Testis (tissue), 3 donors: ENCODE measurements around the gene FRMD5. TPM values are rescaled to one million over a fixed set of nuclear protein-coding genes. Genes with fewer than 3 reads are reported as not detected.

ENCODE experiments used
- DNase-seq: peaks from one replicate; pipeline ENCODE4 v3.0.0-alpha.2; 2019
- H3K27ac ChIP-seq, 2 donors: fragments of 200-600 bp; sonication (generic); one replicate each; pipeline ENCODE4 v1.5.1; 2019
- H3K27me3 ChIP-seq: fragments of 200-600 bp; sonication (generic); one replicate; pipeline ENCODE4 v1.5.1; 2019
- H3K36me3 ChIP-seq: fragments of 200-600 bp; sonication (generic); one replicate; pipeline ENCODE4 v1.5.1; 2017; ENCODE audit warnings: low read depth; ENCODE audit errors: missing control alignments
- H3K4me1 ChIP-seq: fragments of 200-600 bp; sonication (generic); one replicate; pipeline ENCODE4 v1.5.1; 2019
- H3K4me3 ChIP-seq, 2 donors: fragments of 200-600 bp; sonication (generic); one replicate each; pipeline ENCODE4 v1.5.1; 2017 to 2019
- H3K9me3 ChIP-seq: fragments of 200-600 bp; sonication (generic); one replicate; pipeline ENCODE4 v1.5.1; 2017
- POLR2A ChIP-seq: fragments of 450-650 bp; IDR thresholded peaks from one replicate; pipeline ENCODE4 v1.6.1; 2017; ENCODE audit warnings: antibody characterized with exemption, mild to moderate bottlenecking, moderate library complexity
- WGBS, 2 donors: methylation state at CpG; one replicate each; pipeline ENCODE4 v1.1.5; 2018; 5-methylcytosine and 5-hydroxymethylcytosine counted together
- intact Hi-C: fragments of 100-400 bp; cut with DNase I; formaldehyde crosslinking; loops from one replicate; pipeline ENCODE4 v1.15.1; 2023; ENCODE audit warnings: low total_unique reads
- polyA plus RNA-seq: library from polyadenylated mRNA; stranded (reverse); fragments of 350-450 nt; fragmentation: Illumina TruSeq; extraction: RNeasy Lipid Tissue Mini Kit (QIAGEN cat#74804); gene quantifications from one replicate; pipeline ENCODE4 v1.2.3, GENCODE V29; 2014; ENCODE audit warnings: low read depth, low replicate concordance; ENCODE audit not compliant: insufficient read depth
- total RNA-seq, 2 donors: library from RNA; depleted of rRNA; stranded (reverse); fragments of >200 nt; gene quantifications; one replicate each; pipeline ENCODE4 v1.2.3, GENCODE V29; 2016
- TF ChIP-seq, protein P1 (sequence below), 3 experiments: fragments of 450-650 bp in 2 of 3; fragments of 200-600 bp in 1 of 3; sonication (generic) in 1 of 3; IDR thresholded peaks; one replicate each; pipeline ENCODE4 v1.5.1; 2016 to 2019; ENCODE audit warnings: antibody characterized with exemption in 3 of 3, mild to moderate bottlenecking in 2 of 3, moderate library complexity in 1 of 3

FRMD5 gene
- total and polyA plus RNA-seq, 3 donors from 2014 or later: 10.5 to 12.3 (median 10.6) TPM

DNA sequence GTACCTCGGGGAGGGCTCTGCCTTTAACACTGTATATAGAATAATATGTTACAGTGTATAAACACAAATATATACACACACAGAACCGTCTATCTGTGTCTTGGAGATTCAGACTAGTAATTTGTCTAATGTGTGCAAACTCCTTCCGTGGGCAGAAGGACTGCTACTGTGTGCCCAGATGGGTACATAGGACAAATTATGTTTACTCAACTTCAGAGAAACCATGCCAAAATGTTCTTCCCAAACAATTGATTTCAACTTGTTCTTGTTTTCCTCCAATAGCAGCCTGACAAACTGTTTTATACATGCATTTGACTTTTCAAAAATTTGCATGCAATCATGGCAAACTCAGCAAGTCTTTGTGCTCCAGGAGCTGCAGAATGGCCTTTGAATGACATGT is 97.5 kb downstream of the FRMD5 start:
- intact Hi-C loops: no loop called here
- H3K27ac ChIP-seq: no peak overlapping the region
- WGBS, 2 donors: 35 to 52% methylated on average over 3 of the region's 3 CpGs
- no peaks in the 10 kb centered on the region for H3K9me3 ChIP-seq
- no peak for DNase-seq
- H3K36me3 ChIP-seq: no peaks in the 10 kb centered on the region
- no peaks in the 10 kb centered on the region for H3K4me1 ChIP-seq
- H3K27me3 ChIP-seq: no peaks in the 10 kb centered on the region
- H3K4me3 ChIP-seq: no peak overlapping the region
- no peak for TF ChIP-seq POLR2A
- TF ChIP-seq, protein P1, sequence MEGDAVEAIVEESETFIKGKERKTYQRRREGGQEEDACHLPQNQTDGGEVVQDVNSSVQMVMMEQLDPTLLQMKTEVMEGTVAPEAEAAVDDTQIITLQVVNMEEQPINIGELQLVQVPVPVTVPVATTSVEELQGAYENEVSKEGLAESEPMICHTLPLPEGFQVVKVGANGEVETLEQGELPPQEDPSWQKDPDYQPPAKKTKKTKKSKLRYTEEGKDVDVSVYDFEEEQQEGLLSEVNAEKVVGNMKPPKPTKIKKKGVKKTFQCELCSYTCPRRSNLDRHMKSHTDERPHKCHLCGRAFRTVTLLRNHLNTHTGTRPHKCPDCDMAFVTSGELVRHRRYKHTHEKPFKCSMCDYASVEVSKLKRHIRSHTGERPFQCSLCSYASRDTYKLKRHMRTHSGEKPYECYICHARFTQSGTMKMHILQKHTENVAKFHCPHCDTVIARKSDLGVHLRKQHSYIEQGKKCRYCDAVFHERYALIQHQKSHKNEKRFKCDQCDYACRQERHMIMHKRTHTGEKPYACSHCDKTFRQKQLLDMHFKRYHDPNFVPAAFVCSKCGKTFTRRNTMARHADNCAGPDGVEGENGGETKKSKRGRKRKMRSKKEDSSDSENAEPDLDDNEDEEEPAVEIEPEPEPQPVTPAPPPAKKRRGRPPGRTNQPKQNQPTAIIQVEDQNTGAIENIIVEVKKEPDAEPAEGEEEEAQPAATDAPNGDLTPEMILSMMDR (IDR thresholded peaks at IDR 0.05): no peak

DNA sequence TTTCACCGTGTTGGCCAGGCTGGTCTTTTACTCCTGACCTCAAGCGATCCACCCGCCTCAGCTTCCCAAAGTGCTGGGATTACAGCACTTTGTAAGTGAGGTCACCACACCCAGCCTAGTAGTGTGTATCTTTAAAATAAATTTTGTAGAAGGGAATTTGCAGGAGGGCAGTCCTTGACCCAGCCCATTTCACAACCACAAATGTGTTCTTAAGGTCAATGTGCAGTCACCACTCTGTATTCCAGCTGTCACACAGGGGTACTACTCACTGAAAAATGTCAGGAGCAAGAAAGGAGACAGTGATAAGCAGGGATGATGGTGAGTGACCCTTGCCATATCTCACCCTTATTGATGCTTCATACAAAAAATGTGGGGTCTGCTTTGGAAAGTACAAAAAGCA is 98.5 kb downstream of the FRMD5 start:
- H3K27me3 ChIP-seq: no peaks in the 10 kb centered on the region
- DNase-seq: no peak
- intact Hi-C loops: no loop called here
- TF ChIP-seq POLR2A: no peak
- TF ChIP-seq, protein P1 (IDR thresholded peaks at IDR 0.05): no peak
- H3K4me1 ChIP-seq: no peaks in the 10 kb centered on the region
- 93 to 97% methylated on average over 3 of the region's 3 CpGs for WGBS, 2 donors
- H3K36me3 ChIP-seq: no peaks in the 10 kb centered on the region
- H3K4me3 ChIP-seq: no peak overlapping the region
- H3K27ac ChIP-seq: no peak overlapping the region
- no peaks in the 10 kb centered on the region for H3K9me3 ChIP-seq

DNA sequence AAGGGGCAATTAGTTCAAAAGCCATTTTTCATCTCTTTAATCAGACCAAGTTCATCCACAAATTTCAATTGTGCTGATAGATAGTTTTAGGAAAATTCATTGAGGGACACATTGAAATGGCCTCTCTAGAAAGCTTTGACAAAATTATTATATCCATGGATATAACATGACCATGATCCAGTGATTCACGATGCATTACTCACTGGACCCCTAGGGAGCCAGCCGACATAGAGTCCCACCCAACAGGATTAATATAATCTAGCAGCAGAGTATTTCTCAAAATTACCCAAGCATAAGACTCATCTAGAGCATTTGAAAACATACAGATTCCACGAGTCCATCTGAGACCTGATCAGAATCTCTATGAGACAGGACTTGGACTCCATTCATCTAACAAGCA is 100.3 kb downstream of the FRMD5 start:
- Histone ChIP-seq H3K4me3 (no peak overlapping the region), H3K27ac (no peak overlapping the region), H3K27me3 (no peaks in the 10 kb centered on the region), H3K9me3 (no peaks in the 10 kb centered on the region), H3K4me1 (no peaks in the 10 kb centered on the region), H3K36me3 (no peaks in the 10 kb centered on the region)
- WGBS, 2 donors: 93 to 95% methylated on average over 3 of the region's 3 CpGs
- TF ChIP-seq, protein P1 (IDR thresholded peaks at IDR 0.05): no peak
- no peak for DNase-seq
- intact Hi-C loops: no loop called here

DNA sequence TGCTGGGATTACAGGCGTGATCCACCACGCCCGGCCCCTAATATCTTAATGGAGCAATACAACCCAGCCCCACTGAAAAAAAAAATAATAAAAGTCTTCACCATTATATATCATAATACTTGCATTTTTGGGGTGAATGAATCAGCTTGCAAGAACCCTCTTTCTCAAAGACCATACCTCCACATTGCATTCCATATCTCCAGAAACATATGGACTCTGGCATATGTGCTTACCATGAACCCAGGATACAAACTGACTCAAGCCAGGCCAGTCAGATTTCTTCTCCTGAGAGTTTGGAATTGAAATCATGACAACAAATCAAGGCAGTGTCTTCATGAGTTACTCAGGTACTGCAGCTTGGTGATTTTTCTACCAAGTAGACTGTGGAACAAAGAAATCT is 101.2 kb downstream of the FRMD5 start:
- WGBS, 2 donors: 100% methylated on average over 3 of the region's 3 CpGs
- Histone ChIP-seq H3K9me3 (no peaks in the 10 kb centered on the region), H3K4me3 (no peak overlapping the region), H3K36me3 (no peaks in the 10 kb centered on the region), H3K27me3 (no peaks in the 10 kb centered on the region), H3K4me1 (no peaks in the 10 kb centered on the region), H3K27ac (no peak overlapping the region)
- intact Hi-C loops: no loop called here
- no peak for TF ChIP-seq POLR2A
- TF ChIP-seq, protein P1 (IDR thresholded peaks at IDR 0.05): no peak
- no peak for DNase-seq

DNA sequence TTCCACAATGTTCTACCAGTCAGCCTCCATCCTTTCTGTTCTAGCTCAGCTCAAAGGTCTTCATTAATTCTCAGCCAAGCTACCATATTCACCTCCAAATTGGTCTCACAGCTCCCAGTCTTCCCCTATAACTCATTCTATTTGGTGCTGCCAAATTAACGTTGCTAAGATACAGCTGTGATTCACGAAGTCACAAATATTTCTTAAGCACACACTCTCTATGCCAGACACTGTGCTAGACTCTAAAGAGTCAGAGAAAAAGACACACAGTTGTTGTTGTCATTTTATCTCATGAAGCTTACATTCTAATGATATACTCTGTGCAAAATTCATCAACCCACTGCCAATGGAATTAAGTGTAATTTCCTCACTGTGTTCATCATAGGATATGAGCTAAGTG is 102.8 kb downstream of the FRMD5 start:
- Histone ChIP-seq H3K4me3 (no peak overlapping the region), H3K36me3 (no peaks in the 10 kb centered on the region), H3K4me1 (no peaks in the 10 kb centered on the region), H3K27ac (no peak overlapping the region), H3K27me3 (no peaks in the 10 kb centered on the region), H3K9me3 (no peaks in the 10 kb centered on the region)
- TF ChIP-seq POLR2A: no peak
- TF ChIP-seq, protein P1 (IDR thresholded peaks at IDR 0.05): no peak
- 54 to 57% methylated on average over 2 of the region's 2 CpGs for WGBS, 2 donors
- no peak for DNase-seq
- intact Hi-C loops: no loop called here
